GM21737 (cell line): ENCODE data around the gene BAAT.

Source experiments
- ATAC-seq: cut with Tn5 transposase; IDR thresholded peaks from one replicate; pipeline ENCODE4 v1.9.1; 2021; ENCODE audit warnings: mild to moderate bottlenecking, moderate library complexity; ENCODE audit not compliant: unreplicated experiment

Gene BAAT

GRCh38 chr9:101324245-101324804 is 60.5 kb downstream of the BAAT start:
- no peak for ATAC-seq

- no peak for ATAC-seq
Observed at GRCh38 chr9:101323129-101323528, 61.7 kb downstream of the BAAT start.

DNA sequence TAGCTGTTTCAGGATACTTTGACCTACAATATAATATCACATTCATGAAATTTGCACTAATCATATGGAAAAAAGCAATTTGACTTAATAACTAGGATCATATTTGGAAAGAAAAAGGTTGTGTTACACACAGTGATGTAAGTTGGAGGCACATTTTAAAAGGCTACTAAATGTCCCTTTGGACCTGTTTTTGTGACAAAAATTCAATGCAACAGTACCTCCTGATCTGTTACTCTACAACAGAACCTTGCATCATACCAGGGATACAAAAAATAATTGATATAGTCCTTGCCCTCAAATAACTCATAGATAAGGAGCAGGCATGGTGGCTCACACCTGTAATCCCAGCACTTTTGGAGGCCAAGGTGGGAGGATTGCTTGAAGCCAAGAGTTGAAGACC is 67.1 kb downstream of the BAAT start:
- ATAC-seq = no peak

DNA sequence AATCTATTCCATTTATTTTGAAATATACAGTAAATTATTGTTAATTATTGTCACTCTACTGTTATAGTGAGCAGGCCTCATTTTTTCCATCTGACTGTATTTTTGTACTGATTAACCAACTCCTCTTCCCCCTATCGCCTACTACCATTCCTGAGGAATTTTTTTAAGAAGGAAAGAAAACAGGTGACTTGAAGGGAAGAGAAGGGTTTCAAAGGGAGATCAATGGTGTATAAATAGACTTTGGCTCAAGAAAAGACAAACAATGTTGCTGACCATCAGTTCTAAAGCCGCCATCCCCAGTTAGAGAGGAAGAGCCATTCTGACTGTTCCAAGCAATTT is 69.7 kb downstream of the BAAT start:
- no peak for ATAC-seq

DNA sequence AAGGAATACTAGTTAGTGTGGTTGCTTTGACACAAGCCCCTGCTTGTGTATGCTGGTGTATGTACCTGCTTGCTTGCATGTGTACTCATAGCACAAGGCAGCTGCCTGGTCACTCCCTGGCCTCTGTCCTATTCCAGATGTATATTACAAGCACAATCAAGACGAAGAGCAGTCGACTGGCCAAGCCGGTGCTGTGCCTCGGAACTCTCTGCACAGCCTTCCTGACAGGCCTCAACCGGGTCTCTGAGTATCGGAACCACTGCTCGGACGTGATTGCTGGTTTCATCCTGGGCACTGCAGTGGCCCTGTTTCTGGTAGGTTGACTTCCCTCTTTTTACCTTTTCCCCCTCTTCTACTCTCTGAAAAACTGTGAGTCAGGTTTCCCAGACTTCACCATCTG is 72.1 kb downstream of the BAAT start:
- no peak for ATAC-seq

GRCh38 chr9:101311758-101312420 is 72.9 kb downstream of the BAAT start:
- peak; percentile 88 for ATAC-seq

DNA sequence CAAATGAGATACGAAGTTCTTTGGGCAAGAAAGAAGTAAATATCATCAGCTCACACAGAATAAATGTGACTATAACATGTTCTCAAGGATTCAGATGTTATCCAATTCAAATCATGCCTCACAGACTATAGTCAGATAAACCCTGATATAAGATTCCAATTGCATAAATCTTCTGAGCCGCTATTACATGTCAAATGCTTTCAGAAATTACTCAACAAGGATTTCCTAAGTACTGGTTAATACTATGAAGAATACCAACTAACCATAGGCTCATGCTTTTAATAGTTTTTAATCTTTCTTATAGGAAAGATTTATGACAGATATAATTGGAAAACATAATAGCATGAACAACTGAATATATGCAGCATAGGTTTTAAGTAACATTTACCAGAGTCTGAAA is 73.6 kb downstream of the BAAT start:
- ATAC-seq = no peak
